HG03025 (cell line): Measurements from ENCODE around the gene MROH7.

Experiments used
- ATAC-seq: cut with Tn5 transposase; IDR thresholded peaks from one replicate; pipeline ENCODE4 v1.9.1; 2021; ENCODE audit warnings: mild to moderate bottlenecking, moderate library complexity; ENCODE audit not compliant: unreplicated experiment, low FRiP score

MROH7 gene

DNA sequence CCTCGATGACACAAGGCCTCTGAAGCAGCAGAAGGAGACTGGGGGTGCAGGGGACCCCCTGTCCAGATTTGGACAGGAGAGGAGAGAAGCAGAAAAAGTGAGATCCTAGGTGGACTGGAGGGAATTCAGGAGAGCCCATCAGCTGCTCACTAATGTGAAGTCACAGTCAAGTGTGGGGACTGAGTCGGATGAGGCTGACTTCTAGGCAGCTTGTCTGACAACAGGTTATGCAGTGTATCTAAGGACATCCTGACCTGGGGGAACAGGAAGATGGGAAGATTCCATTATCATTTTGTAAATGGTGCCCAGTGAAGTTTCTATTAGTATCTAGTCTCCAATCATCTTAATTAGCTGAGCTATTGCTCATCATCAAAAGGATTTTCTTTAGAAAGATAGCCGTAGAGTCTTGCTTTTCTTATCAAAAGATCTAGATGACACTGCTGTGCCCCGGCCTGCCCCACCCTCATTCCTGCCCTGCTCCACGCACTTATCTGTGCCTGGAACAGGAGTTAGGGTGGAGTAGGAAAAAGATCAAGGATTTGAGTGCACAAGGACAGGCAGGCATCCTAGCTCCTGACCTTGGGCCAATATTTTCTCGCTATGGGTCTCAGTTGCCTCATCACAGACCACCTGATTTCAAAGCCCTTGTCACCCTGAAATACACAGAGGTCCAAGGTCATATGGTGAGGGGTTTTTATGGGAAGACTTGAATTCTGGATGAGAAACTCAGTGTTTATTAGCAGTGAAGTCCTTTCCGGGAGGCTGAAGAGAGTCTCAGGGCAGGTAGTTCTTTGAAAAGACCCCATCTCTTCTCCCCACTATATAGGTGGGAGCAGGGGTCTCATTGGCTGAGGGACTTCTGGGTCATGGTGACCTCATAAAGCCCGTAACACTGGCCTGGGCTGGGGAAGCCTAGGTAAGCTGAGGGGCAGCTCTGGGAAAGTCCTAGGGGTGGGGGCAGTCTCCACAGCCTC lies at the start of gene MROH7:
MROH7 (plus strand) TSS at position 924 of the 974 bp plus-strand sequence. CDS start 11,141 bp downstream, outside the sequence.
- ATAC-seq, result no peak

DNA sequence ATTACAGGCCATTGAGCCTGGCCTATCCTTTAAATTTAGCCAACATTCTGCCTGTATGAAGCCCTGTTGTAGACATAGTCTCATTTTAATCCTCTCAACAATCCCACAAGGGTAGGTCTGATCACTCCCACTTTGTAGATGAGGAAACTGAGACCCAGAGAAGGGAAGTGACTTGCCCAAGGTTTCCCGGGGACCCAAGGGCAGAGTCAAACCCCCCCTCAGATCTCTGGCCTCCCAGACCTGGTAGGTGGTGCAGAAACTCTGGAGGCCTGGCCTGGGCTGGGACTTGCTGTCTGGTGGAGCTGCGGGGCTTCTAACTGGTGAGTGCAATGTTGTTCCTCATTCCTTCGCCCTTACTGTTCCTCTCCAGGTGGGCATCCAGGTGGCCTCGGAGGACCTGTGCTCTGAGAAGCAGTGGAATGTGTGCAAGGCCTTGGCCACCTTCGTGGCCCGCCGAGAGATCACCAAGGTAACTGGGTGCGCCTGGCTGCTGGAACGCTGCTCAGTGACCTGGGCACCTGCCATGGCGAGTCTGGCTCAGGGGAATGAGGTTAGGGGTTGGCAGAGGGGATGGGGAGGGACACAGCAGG lies 47.9 kb upstream of the MROH7 start:
- no peak for ATAC-seq

DNA sequence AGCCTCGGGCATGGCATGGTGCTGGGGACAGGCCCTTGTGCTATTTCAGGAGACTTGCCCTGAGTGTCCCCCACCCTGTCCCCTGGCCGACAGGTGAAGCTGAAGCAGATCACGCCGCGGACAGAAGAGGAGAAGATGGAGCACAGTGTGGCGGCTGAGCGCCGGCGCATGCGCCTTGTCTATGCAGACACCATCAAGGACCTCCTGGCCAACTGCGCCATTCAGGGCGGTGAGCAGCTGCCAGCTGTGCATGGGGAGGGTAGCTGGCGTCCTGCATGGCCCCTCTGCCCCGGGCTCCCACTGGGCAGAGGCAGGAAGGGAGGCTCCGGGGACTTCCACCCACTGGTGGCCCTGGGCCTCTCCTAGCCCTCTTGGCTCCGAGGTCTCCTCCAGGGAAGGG lies 47.1 kb upstream of the MROH7 start:
- ATAC-seq, result no peak

DNA sequence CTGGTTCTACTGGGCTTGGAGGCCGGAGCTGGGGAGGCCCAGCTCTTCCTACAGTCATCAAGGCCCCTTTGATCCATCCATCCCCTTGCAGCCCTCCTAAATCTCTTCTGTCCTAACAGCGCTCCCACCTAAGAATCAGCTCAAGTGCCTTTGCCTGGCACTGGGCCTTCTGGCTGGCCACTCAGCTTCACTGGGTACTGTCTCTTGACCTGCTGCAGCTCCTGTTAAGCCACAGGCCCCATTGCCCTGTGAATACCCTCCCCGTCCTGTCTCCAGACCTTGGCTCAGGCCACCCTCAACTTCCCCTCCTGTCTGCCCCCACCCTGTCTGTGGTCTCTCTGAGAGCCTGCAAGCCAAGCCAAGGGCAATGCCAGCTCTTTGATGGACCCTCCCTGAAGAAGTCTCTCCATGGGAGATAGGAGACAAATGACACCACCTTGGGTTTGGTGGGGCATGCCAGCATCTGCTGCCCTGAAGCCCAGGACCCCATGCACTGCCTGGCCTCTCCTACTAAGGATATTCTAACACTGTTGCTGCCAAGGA lies 45.6 kb upstream of the MROH7 start:
- no peak for ATAC-seq

DNA sequence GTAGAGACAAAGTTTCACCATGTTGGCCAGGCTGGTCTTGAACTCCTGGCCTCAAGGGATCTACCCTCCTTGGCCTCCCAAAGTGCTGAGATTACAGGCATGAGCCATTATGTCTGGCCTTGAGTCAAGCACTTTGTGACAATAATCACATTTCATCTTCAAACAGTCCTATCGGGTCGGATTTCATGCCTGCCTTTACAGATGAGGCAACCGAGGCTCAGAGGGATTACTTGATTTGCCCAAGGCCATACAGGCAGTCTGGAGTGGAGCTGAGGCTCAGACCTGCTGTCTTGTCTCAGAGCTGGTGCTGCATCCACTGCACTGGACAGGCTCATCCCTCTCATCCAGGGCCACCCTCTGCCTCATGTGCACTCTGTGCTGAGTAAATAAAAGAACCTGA lies 44.8 kb upstream of the MROH7 start:
- ATAC-seq, result no peak

DNA sequence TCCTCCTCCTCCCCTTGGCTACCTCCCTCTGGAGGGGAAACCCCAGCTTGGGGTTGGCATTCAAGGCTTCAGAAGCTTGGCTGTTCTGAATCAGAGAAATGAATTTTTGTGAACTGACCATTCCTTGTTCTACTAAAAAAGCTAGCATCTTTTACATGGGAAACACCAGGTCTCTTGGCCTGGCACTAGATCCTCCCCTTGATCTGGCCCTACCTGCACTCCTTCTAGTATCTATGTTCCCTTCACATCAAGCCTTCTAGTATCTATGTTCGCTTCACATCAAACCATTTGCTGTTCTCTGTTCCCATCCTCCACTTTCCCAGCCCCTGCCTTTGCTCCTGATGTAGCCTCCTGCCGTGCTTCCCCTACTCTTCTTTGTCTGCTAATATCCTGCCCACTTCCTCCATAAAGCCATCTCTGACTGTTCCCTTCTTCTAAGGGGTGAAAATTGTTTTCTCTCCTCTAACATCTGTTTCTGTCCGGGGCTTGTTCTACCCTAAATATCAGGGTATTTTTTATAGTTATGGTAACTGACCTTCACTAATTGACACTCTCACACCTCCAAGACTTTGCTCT lies 44.0 kb upstream of the MROH7 start:
- ATAC-seq, result no peak

DNA sequence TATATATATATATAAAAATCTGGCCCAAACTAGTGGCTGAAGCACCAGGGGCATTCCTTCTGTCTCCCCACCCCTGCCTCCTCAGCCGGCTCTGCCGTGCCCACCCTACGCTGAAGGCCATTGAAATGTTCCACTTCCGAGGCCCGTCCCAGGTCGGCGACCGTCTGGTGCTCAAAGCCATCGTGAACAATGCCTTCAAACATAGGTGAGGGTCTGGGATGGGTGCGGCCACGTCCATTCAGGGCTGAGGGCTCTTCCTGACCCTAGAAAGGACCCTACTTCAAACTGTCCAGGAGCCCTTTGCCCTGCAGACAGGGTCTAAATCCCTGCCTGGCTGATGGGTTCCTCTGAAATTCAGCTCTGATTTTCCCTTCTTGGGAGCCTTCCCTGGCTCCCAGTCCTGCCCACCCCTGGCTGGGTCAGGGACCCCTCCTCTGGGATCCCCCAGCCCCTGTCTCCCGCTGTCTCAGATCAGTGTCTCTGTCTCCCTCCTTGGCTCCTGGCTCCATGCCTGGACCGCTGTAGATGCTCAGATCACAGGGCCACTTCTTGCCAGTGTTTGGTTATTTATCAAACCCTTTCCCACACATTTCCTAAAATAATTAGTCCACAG lies 42.3 kb upstream of the MROH7 start:
- no peak for ATAC-seq

DNA sequence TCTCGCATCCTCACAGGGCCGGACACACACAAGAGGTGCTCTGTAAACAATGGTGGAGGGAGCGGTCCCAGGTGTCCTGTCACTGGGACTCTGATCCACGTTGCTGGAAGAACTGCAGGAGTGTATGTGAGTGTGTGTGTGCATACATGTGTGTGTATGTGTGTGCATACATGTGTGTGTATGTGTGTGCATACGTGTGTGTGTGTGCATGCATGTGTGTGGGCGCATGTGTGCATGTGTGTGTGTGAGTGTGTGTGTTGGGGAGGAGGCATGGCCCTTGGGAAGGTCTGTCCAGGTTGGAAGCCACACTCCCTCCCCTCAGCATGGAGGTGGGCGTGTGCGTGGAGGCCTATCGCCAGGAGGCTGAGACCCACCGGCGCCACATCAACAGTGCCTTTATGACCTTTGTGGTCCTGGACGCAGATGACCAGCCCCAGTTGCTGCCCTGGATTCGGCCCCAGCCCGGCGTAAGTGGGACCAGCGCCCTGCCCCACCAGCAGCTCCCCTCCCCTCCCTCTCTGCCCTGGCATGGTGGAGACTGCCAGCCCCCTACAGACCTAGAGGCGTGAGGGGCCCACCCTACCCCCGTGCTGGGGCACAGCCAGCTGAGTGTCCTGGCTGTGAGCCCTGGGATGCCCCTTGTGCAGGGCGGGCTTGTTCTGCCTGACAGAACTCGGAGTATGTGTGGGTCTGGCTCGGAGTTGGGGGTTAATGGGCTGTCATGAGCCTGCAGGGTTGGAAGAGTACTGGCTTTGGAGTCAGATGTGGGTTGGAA lies 40.5 kb upstream of the MROH7 start:
- ATAC-seq, result no peak

DNA sequence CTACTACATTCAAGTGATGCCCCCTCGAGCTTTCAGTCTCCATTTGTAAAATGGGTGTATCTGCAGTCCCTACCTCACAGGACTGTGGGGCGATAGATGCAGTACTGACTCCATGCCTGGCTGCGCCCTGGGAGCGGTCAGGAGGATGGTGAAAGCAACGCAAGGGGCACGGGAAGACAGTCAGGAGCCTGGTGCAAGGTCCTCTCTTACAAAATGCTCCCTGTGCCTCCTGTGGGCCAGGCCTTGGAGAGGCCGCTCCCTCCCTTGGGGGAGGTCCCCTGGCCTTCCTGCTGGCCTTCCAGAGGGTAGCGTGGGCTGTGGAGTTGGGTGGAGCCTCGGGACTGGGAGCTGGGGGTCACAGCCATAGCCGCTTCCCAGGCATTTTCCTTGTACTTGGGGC lies 39.9 kb upstream of the MROH7 start:
- ATAC-seq, result no peak

DNA sequence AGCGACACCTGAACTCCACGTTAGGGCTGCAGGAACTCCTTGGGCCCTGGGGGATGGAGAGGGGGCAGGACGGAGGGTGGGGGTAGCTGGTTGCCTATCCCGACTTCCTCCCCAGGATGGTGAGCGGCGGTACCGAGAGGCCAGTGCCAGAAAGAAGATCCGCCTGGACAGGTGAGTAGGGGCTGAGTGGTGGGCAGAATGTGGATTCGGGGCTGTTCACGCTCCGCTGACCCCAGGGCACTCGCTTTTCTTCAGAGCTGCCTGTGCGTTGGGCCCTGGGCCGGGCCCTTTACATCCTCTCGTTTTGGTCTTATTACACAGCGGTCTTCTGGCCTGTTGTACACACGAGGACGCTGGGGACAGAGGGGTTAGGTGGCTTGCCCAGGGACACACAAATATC lies 39.0 kb upstream of the MROH7 start:
- no peak for ATAC-seq

DNA sequence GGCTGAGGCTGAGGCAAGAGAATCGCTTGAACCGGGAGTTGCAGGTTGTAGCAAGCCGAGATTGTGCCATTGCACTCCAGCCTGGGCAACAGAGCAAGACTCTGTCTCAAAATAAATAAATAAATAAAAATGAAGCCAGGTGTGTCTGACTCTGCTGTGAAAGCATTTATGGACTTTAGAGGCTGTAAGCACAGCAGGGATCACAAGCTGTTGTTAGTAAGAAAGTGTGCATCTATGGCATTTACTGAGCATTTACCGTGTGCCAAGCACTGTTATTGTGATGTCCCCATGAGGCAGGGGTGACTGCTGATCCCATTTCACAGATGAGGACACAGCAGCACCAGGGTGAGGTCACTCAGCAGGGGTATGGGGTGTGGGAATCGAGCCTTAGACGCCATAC lies 38.3 kb upstream of the MROH7 start:
- no peak for ATAC-seq

DNA sequence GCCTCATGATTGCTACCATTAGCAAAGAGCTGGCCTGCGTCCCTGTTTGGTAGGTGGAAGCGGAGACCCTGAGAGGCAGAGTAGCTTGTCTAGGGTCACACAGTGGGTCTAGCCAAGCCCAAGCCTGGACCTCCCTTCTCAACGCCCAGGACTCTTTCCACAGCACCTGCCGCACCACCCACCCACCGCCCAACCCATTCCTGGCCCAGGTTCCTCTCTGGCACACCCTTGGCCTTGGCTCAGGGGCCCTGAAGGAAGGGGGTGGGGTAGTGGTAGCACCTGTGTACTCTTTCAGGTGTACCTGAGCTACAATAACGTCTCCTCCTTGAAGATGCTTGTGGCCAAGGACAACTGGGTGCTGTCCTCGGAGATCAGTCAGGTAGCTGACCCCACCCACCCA lies 37.5 kb upstream of the MROH7 start:
- ATAC-seq, result no peak

DNA sequence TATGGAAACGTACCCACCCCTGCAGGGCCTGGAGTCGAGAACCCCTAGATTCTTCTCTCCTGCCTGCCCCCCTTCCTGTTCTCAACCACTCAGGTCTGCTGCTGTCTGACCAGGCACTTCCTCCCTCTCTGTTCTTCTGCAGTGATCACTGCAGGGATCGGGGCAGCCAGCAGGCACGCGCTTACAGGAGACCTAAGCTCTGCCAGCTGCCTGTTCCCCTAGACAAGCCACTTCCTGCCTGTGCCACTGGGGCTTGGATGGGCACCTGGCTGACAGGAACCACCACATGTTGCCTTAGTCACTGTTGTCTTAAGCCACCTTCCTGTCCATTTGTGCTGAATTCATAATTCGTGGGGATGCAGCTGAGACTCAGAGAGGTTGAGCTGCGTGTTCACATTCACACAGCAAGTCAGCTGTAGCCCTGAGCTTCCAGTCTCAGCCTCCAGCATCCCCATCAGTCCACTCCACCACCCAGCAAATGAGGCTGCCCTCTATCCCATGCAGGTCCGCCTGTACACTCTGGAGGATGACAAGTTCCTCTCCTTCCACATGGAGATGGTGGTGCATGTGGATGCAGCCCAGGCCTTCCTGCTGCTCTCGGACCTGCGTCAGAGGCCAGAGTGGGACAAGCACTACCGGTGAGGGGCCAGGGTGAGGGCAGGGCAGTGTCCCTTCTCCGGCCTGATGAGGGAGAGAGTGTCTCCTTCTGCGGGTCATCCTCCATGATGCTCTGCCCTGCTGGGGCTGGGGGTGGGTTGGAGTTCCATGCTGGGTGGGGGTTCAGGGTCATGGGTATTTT lies 36.8 kb upstream of the MROH7 start:
- no peak for ATAC-seq

DNA sequence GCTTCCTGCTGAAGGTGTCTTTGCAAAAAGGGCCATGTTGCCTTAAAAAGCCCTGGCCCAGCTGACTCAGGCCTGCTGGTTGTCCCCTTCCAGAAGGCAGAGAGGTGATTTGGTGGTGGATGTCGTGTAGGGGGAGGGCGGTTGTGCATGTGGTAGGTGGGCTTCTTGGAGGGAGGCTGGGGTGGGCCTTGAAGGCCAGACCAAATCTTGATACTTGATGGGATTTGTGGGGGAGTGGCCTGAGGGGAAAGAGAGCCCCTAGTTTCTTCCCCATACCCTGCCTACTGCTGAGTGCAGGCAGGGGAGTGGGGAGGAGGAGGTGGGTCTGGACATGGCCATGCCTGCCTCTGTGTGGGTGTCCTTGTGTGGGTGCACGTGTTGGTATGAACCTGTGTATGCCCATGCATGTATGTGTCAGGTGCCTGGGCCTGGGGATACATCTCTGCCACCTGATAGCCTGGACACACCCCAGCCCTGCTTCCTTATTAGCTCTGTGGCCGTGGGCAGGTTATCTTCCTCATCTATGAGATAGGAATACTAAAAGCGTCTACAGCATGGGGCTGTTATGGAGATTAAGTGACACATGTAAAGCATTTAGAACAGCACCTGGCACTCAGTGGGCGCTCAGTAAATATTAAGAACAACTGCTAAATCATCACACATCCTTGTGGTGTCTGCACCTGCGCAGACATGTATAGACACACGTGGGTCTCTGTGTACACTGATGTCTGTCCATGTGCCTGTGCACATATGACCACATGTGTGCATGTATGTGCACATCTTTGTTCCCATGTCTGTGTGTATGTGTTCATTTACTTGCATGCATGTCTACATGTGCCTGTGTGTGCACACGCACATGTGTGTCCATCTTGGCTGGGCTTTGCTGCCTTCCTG lies 35.2 kb upstream of the MROH7 start:
- ATAC-seq, result no peak

DNA sequence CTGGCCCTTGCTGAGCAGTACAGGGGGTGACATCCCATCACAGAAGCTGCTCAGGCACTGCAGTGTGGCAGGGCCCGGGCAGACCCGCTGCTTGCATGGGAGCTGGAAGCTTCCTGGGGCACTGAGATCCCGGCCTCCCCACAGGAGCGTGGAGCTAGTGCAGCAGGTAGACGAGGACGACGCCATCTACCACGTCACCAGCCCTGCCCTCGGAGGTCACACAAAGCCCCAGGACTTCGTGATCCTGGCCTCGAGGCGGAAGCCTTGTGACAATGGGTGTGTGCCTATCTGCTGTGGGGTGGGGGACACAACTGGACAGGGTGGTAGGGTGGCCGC lies 34.6 kb upstream of the MROH7 start:
- no peak for ATAC-seq

DNA sequence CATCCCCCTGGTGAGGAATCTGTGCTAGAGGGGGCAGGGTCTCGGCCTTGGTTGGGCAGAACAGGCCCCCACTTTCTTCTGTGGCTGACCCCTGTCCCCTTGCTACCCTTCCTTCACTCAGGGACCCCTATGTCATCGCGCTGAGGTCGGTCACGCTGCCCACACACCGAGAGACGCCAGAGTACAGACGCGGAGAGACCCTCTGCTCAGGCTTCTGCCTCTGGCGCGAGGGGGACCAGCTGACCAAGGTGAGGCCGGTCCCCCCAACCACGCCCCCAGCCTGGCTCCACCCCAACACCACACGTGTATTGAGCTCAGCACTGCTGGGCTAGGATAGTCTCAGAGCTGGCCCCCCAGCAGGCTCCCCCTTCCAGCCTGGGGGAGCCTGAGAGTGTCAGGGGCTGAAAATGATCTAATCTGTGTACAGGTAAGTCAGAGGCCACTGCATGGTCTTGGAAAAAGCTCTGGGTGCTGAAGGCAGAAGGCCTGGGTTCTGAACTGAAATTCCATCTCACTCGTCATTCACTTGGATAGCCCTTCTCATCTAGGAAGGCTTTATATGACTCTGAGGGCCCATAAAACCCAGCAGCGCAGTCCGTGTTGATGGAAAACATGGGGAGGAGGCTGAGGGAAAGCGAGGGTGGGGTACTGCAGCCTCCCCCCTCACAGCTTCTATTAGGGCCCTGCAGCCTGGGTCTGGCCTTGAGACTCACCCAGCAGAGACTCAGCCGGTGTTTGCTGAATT lies 33.6 kb upstream of the MROH7 start:
- no peak for ATAC-seq

DNA sequence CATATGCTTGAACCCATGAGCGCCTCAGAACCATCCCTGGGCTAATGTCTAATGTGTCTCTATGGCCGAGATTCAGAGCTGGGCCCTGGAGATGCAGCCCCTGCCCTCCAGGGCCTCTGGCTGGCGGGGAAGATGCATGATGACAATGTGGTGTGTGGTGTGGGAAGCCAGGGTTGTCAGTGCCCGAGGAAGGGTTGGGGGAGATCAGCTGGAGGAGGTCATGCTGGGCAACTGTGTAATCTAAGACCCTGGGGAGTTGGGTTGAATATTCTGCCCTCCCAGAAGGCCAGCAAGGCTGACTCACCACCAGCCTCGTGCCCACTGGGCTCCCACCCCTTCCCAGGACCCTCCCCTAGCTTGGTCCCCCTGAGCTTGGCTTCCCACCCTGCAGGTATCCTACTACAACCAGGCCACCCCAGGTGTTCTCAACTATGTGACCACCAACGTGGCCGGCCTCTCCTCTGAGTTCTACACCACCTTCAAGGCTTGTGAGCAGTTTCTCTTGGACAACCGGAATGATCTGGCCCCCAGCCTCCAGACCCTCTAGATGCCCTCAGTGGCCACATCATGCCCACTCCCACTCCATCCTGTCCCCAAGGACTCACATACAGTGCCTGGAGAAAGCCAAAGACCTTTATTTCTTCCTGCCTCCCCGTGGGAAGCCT lies 32.9 kb upstream of the MROH7 start:
- ATAC-seq, result no peak
